Measurements from ENCODE around the gene KRTAP5-4. TPM values are rescaled to one million over a fixed set of nuclear protein-coding genes. Genes with fewer than 3 reads are reported as not detected.

Gene KRTAP5-4
- total RNA-seq, 1 donor from 2014 or later: not detected

DNA sequence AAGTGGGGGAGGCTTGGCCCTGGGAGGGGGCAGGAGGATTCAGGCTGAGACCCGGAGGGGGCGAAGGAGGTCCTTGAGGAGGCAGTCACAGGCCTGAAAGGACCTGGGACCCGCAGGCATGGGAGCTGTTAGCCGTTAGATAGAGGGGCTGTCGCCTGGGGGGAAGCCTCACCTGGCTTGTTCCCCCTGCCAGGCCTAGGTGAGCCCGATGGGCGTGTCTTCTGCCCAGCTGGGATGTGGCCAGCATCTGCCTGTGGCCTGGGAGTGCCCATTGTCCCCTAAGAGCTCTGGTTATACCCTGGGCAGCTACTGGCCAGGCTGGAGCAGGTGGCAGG lies 48.1 kb downstream of the KRTAP5-4 start:
- Mint-ChIP-seq H3K27me3 (ENCODE audit: unreplicated experiment) (peaks cover 28% of the 10 kb centered on the region), H3K4me3 (ENCODE audit: unreplicated experiment) (peak overlapping the region; percentile 86), H3K4me1 (ENCODE audit: low read depth, unreplicated experiment) (peaks cover 11% of the 10 kb centered on the region), H3K36me3 (ENCODE audit: unreplicated experiment) (peaks cover 14% of the 10 kb centered on the region), H3K9me3 (ENCODE audit: unreplicated experiment) (peaks cover 19% of the 10 kb centered on the region), H3K27ac (ENCODE audit: unreplicated experiment) (peak overlapping the region; percentile 75)
- TF ChIP-seq, protein P1, sequence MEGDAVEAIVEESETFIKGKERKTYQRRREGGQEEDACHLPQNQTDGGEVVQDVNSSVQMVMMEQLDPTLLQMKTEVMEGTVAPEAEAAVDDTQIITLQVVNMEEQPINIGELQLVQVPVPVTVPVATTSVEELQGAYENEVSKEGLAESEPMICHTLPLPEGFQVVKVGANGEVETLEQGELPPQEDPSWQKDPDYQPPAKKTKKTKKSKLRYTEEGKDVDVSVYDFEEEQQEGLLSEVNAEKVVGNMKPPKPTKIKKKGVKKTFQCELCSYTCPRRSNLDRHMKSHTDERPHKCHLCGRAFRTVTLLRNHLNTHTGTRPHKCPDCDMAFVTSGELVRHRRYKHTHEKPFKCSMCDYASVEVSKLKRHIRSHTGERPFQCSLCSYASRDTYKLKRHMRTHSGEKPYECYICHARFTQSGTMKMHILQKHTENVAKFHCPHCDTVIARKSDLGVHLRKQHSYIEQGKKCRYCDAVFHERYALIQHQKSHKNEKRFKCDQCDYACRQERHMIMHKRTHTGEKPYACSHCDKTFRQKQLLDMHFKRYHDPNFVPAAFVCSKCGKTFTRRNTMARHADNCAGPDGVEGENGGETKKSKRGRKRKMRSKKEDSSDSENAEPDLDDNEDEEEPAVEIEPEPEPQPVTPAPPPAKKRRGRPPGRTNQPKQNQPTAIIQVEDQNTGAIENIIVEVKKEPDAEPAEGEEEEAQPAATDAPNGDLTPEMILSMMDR (IDR thresholded peaks at IDR 0.05; ENCODE audit: partially characterized antibody, unreplicated experiment): no peak
- DNase-seq: no peak

DNA sequence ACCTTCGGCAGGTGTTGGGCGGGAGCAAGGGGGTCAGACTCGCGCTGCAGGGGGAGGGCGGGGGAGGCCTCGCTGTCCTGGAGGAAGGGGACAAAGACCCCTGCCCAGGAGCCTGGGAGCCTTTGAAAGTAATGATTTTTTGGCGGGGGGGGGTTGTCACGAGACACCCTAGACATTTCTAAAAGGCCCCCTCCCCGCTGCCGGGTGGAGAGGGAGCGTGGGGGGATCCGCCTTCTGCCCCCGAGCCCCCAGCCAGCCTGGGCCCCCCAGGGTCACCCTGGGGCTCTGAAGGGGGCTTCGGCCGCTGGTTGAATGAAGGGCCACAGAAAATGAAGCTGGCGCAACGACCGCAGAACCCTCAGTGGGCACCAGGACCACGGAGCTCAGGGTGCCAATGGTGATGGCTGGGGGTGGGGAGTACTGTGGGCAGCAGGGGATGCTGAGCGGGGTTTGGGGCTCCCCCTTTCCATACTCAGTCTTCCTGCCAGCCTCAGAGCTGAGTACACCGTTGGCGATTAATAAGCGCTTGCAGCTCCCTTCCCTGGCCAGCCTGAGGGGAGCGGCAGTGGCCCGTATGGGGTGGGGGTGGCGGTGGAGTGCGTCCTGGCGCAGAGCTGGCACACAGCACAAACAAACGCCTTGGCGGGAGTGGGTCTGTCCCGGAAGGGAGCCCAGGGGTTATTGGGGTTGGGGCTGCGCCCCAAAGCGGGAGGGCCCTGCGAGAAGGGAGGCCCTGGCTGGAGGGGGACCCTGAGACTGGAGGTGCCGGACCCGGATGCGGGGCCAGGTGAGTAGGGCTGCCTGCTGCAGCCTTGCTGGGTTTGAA lies 48.6 kb downstream of the KRTAP5-4 start:
- Mint-ChIP-seq H3K9me3 (ENCODE audit: unreplicated experiment) (peaks cover 16% of the 10 kb centered on the region), H3K27me3 (ENCODE audit: unreplicated experiment) (peaks cover 28% of the 10 kb centered on the region), H3K27ac (ENCODE audit: unreplicated experiment) (peak overlapping the region; percentile 75), H3K36me3 (ENCODE audit: unreplicated experiment) (peaks cover 8% of the 10 kb centered on the region), H3K4me1 (ENCODE audit: low read depth, unreplicated experiment) (peaks cover 13% of the 10 kb centered on the region), H3K4me3 (ENCODE audit: unreplicated experiment) (peak overlapping the region; percentile 86)
- TF ChIP-seq, protein P1 (IDR thresholded peaks at IDR 0.05; ENCODE audit: partially characterized antibody, unreplicated experiment): no peak
- no peak for DNase-seq

DNA sequence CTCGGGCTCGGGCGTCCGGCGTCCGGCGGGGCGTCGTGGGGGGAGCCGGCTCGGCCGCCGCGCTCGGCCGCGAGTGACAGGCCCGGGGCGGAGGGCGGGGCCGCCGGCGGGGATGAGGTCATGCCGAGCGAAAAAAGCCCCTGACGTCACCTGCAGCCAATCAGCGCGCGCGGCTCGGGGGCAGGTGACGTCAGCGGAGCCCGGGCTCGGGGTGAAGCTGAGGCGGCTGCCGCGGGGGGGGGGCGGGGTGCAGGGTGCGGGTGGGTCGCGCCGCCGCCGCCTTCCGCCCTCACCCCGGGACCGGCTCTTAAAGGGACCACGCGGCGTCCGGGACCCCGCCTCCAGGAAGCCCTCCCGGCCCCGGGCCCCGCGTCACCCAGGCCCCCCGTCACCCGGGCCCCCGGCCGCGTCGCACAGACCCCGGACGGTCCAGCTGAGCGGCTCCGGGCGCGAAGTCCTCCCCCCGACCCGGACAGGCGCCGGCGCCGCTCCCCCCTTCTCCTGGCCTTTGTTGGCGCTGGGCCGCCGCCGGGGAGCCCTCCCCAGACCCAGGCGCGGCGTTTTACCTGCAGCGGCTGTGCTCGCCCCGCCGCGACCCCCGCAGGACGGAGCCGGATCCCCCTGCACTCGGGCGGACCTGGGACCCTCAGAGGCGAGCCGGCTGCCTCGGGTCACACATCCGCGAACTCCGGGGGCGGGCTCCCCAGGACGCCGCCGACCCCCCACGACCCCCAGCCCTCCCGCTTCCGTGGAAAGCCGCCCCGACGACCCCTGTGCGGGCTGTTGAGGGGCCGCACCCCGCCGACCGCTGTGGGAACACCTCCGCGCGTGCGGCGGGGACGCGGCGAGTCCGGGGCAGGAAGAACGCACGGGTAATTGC lies 49.5 kb downstream of the KRTAP5-4 start, which contains the start of gene DUSP8:
TSS of gene DUSP8 (minus strand) at position 75 of the 880 bp plus-strand sequence. CDS start 6,445 bp downstream, outside the sequence.
- H3K9me3 Mint-ChIP-seq (ENCODE audit: unreplicated experiment): peaks cover 17% of the 10 kb centered on the region
- peak within 1 kb of the TSS; percentile 43 for H3K27ac Mint-ChIP-seq (ENCODE audit: unreplicated experiment)
- DNase-seq: peak; percentile 97
- H3K4me3 Mint-ChIP-seq (ENCODE audit: unreplicated experiment): peak within 1 kb of the TSS; percentile 86
- H3K4me1 Mint-ChIP-seq (ENCODE audit: low read depth, unreplicated experiment): peaks cover 13% of the 10 kb centered on the region
- peaks cover 4% of the 10 kb centered on the region for H3K36me3 Mint-ChIP-seq (ENCODE audit: unreplicated experiment)
- TF ChIP-seq, protein P1 (IDR thresholded peaks at IDR 0.05; ENCODE audit: partially characterized antibody, unreplicated experiment): no peak
- peaks cover 30% of the 10 kb centered on the region for H3K27me3 Mint-ChIP-seq (ENCODE audit: unreplicated experiment)

DNA sequence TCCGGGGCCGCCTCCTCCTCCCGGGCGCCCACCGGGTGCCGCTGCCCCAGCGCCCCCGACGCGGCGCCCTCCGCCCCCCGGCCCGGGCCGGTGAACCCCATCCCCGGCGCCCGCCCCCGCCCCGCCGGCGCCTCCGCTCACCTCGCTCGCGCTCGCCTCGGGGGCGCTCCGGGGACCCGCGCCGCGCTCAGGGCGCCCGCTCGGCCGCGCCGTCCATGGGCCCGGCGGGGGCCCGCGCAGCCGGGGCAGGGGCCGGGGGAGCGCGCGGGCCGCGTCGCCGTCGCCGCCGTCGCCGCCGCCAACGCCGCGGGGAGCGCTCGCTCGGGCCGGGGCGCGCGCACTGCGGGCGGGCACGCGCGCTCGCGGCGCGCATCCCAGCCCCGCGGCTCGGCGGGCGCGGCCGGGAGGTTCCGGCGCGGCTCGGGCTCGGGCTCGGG lies 50.2 kb downstream of the KRTAP5-4 start:
- H3K27me3 Mint-ChIP-seq (ENCODE audit: unreplicated experiment): peaks cover 34% of the 10 kb centered on the region
- TF ChIP-seq, protein P1 (IDR thresholded peaks at IDR 0.05; ENCODE audit: partially characterized antibody, unreplicated experiment): no peak

More for the DNA sequence above, 50.2 kb downstream of the KRTAP5-4 start:
- no peak for DNase-seq
- Mint-ChIP-seq H3K9me3 (ENCODE audit: unreplicated experiment) (peaks cover 18% of the 10 kb centered on the region), H3K4me1 (ENCODE audit: low read depth, unreplicated experiment) (peaks cover 16% of the 10 kb centered on the region), H3K27ac (ENCODE audit: unreplicated experiment) (no peak overlapping the region), H3K4me3 (ENCODE audit: unreplicated experiment) (no peak overlapping the region), H3K36me3 (ENCODE audit: unreplicated experiment) (peaks cover 4% of the 10 kb centered on the region)

Other genes with a start within 250 kb of the KRTAP5-4 start
- gene BRSK2, start 232.2 kb downstream of the KRTAP5-4 start, total RNA-seq (ENCODE audit: unreplicated experiment): 207 TPM
- 29.0 TPM for gene MOB2, start 135.4 kb downstream of the KRTAP5-4 start, total RNA-seq (ENCODE audit: unreplicated experiment)
- 123 TPM for gene DUSP8, start 49.9 kb downstream of the KRTAP5-4 start, total RNA-seq (ENCODE audit: unreplicated experiment)
- gene KRTAP5-1, start 36.9 kb downstream of the KRTAP5-4 start, total RNA-seq (ENCODE audit: unreplicated experiment): not detected
- not detected for gene KRTAP5-2, start 23.8 kb downstream of the KRTAP5-4 start, total RNA-seq (ENCODE audit: unreplicated experiment)
- gene KRTAP5-3, start 13.7 kb downstream of the KRTAP5-4 start, total RNA-seq (ENCODE audit: unreplicated experiment): not detected
- not detected for gene KRTAP5-5, start 7.6 kb upstream of the KRTAP5-4 start, total RNA-seq (ENCODE audit: unreplicated experiment)
- not detected for gene KRTAP5-6, start 75.1 kb upstream of the KRTAP5-4 start, total RNA-seq (ENCODE audit: unreplicated experiment)
- gene IFITM10, start 128.5 kb upstream of the KRTAP5-4 start, total RNA-seq (ENCODE audit: unreplicated experiment): 5.4 TPM
- 159 TPM for gene CTSD, start 141.8 kb upstream of the KRTAP5-4 start, total RNA-seq (ENCODE audit: unreplicated experiment)
- gene SYT8, start 212.9 kb upstream of the KRTAP5-4 start, total RNA-seq (ENCODE audit: unreplicated experiment): not detected
- not detected for gene TNNI2, start 216.8 kb upstream of the KRTAP5-4 start, total RNA-seq (ENCODE audit: unreplicated experiment)
- gene LSP1, start 230.9 kb upstream of the KRTAP5-4 start, total RNA-seq (ENCODE audit: unreplicated experiment): 2.5 TPM

Data from glutamatergic neuron (in vitro differentiated cells).